22Rv1 (cell line): ENCODE measurements around the gene CASK.
"Not testable (repeated sequence)": the region's sequence is repeated elsewhere in the genome, so short reads cannot be mapped to it uniquely, and the experiment has no call there.

ENCODE experiments used
- H3K27ac ChIP-seq: fragments of 450-650 bp; 2 replicates; pipeline ENCODE4 v1.5.1; 2017
- CTCF ChIP-seq: fragments of 450-650 bp; IDR thresholded peaks from 2 replicates; pipeline ENCODE4 v1.5.1; 2017; ENCODE audit warnings: mild to moderate bottlenecking
- ZFX ChIP-seq: fragments of 450-650 bp; IDR thresholded peaks from 2 replicates; pipeline ENCODE4 v1.6.1; 2017; ENCODE audit warnings: antibody characterized with exemption, borderline replicate concordance

CASK gene

GRCh38 chrX:41665686-41666085 lies 257.7 kb downstream of the CASK start:
- H3K27ac ChIP-seq, result no peak overlapping the region
- no peak for TF ChIP-seq ZFX
- no peak for TF ChIP-seq CTCF

GRCh38 chrX:41664908-41665307 lies 258.4 kb downstream of the CASK start:
- H3K27ac ChIP-seq, result no peak overlapping the region
- TF ChIP-seq CTCF (no peak), ZFX (no peak)

- TF ChIP-seq ZFX, result no peak
- TF ChIP-seq CTCF, result no peak
- H3K27ac ChIP-seq, result no peak overlapping the region
Observed at GRCh38 chrX:41664375-41664901, 258.9 kb downstream of the CASK start.

- TF ChIP-seq CTCF (no peak), ZFX (no peak)
- no peak overlapping the region for H3K27ac ChIP-seq
Observed at GRCh38 chrX:41661366-41662095, 261.8 kb downstream of the CASK start.

- TF ChIP-seq ZFX, result no peak
- TF ChIP-seq CTCF, result no peak
- no peak overlapping the region for H3K27ac ChIP-seq
Observed at GRCh38 chrX:41655631-41656030, 267.7 kb downstream of the CASK start.

GRCh38 chrX:41655101-41655500 lies 268.3 kb downstream of the CASK start:
- TF ChIP-seq CTCF (no peak), ZFX (no peak)
- H3K27ac ChIP-seq, result no peak overlapping the region

GRCh38 chrX:41653125-41653524 lies 270.2 kb downstream of the CASK start:
- H3K27ac ChIP-seq, result no peak overlapping the region
- TF ChIP-seq ZFX (no peak), CTCF (no peak)

GRCh38 chrX:41646201-41646600 lies 277.2 kb downstream of the CASK start:
- not testable (repeated sequence) for H3K27ac ChIP-seq
